HCT116 (cell line): ENCODE results near the gene ARRDC3. TPM values are rescaled to one million over a fixed set of nuclear protein-coding genes. Genes with fewer than 3 reads are reported as not detected.

Experiments
- ATAC-seq: fragments of 200-7000 bp; cut with Tn5 transposase; 2 replicates; pipeline ENCODE4 v1.9.1; 2020; ENCODE audit warnings: mild to moderate bottlenecking, moderate library complexity
- BruUV-seq: library from RNA; stranded (reverse); fragments of 400-500 nt; replicated peaks from 2 replicates; lab custom pipeline; 2021; lab: Mats Ljungman, UMichigan
- CTCF ChIA-PET: fragments of 300-600 bp; sonication (Branson Sonifier 250); formaldehyde crosslinking; loops from one replicate; lab custom pipeline; 2021; ENCODE audit warnings: antibody characterized with exemption; lab: Charles Lee
- POLR2A ChIA-PET: fragments of 300-600, 350-600 bp; sonication (Branson Sonifier 250); formaldehyde crosslinking; loops from one replicate; lab custom pipeline; 2021; ENCODE audit warnings: antibody characterized with exemption; lab: Charles Lee
- RAD21 ChIA-PET, 2 experiments: fragments of 300-600 bp; sonication (Branson Sonifier 250); formaldehyde crosslinking; loops; one replicate each; lab custom pipeline; 2023; ENCODE audit warnings: low total read pairs in 2 of 2; ENCODE audit not compliant: uncharacterized antibody in 2 of 2, unreplicated experiment in 2 of 2, low non-redundant PET in 1 of 2; lab: Charles Lee
- DNase-seq: peaks from one replicate; pipeline ENCODE4 v3.0.0-alpha.2; 2010; ENCODE audit warnings: low read depth, low spot score
- H2AFZ ChIP-seq: fragments of 200-600 bp; shearing (Covaris generic), sonication (generic); 2 replicates; pipeline ENCODE4 v1.6.1; 2017; ENCODE audit warnings: low read depth, mixed run types, mixed read lengths, antibody characterized with exemption, low read length; ENCODE audit not compliant: poor library complexity, severe bottlenecking
- H3K27ac ChIP-seq: 2 replicates; pipeline ENCODE4 v1.5.1; 2012; ENCODE audit warnings: low read depth, low read length
- H3K27me3 ChIP-seq: fragments of 200-600 bp; sonication (generic); 2 replicates; pipeline ENCODE4 v1.6.1; 2016; ENCODE audit warnings: mixed run types, low read length, mixed read lengths; ENCODE audit not compliant: insufficient read depth
- H3K36me3 ChIP-seq, 2 experiments: fragments of 200-500 bp in 1 of 2; fragments of 200-600 bp in 1 of 2; sonication (Bioruptor generic) in 1 of 2; sonication (generic) in 1 of 2; 2 replicates each; pipeline versions ENCODE4 v1.5.1 to v1.6.1; 2014 to 2016; ENCODE audit warnings: low read length in 2 of 2, inconsistent platforms in 1 of 2, mixed read lengths in 1 of 2, mixed run types in 1 of 2; ENCODE audit not compliant: insufficient read depth in 2 of 2, control insufficient read depth in 1 of 2
- H3K4me1 ChIP-seq, 2 experiments: fragments of 200-600 bp in 1 of 2; sonication (generic) in 1 of 2; 2 replicates each; pipeline versions ENCODE4 v1.5.1 to v1.6.1; 2012 to 2017; ENCODE audit warnings: low read length in 2 of 2, inconsistent platforms in 1 of 2, mild to moderate bottlenecking in 1 of 2, mixed read lengths in 1 of 2, mixed run types in 1 of 2, moderate library complexity in 1 of 2; ENCODE audit not compliant: insufficient read depth in 2 of 2, control insufficient read depth in 1 of 2
- H3K4me2 ChIP-seq: fragments of 200-600 bp; sonication (generic); 2 replicates; pipeline ENCODE4 v1.6.1; 2017; ENCODE audit warnings: mixed run types, low read length, mixed read lengths
- H3K4me3 ChIP-seq, 2 experiments: fragments of 200-600 bp in 1 of 2; sonication (generic) in 1 of 2; replicated peaks in 1 of 2; 2 replicates each; pipeline ENCODE4 v1.5.1; 2011 to 2016; ENCODE audit warnings: low read length in 2 of 2, control low read depth in 1 of 2, low read depth in 1 of 2, mild to moderate bottlenecking in 1 of 2, mixed read lengths in 1 of 2, mixed run types in 1 of 2
- H3K79me2 ChIP-seq: fragments of 200-600 bp; sonication (generic); 2 replicates; pipeline ENCODE4 v1.6.1; 2017; ENCODE audit warnings: mild to moderate bottlenecking, mixed run types, low read length, moderate library complexity, mixed read lengths; ENCODE audit not compliant: insufficient read depth
- H3K9ac ChIP-seq: fragments of 200-600 bp; sonication (generic); 2 replicates; pipeline ENCODE4 v1.6.1; 2016; ENCODE audit warnings: low read length, mixed read lengths
- H3K9me2 ChIP-seq: fragments of 200-600 bp; sonication (generic), shearing (Covaris generic); 2 replicates; pipeline ENCODE4 v1.6.1; 2017; ENCODE audit warnings: mixed run types, mild to moderate bottlenecking, moderate library complexity; ENCODE audit not compliant: insufficient read depth
- H3K9me3 ChIP-seq, 2 experiments: fragments of 200-500 bp in 1 of 2; fragments of 200-600 bp in 1 of 2; sonication (Bioruptor generic) in 1 of 2; sonication (generic) in 1 of 2; 2 replicates each; pipeline ENCODE4 v1.6.1; 2014 to 2017; ENCODE audit warnings: low read length in 2 of 2, mixed read lengths in 2 of 2, inconsistent platforms in 1 of 2, low read depth in 1 of 2, mild to moderate bottlenecking in 1 of 2, mixed run types in 1 of 2, moderate library complexity in 1 of 2; ENCODE audit not compliant: control insufficient read depth in 1 of 2, insufficient read depth in 1 of 2
- H4K20me1 ChIP-seq: fragments of 200-600 bp; sonication (generic), shearing (Covaris generic); 2 replicates; pipeline ENCODE4 v1.6.1; 2017; ENCODE audit warnings: mixed run types, mild to moderate bottlenecking, moderate library complexity; ENCODE audit not compliant: insufficient read depth
- ATF3 ChIP-seq: IDR thresholded peaks from 2 replicates; pipeline ENCODE4 v1.6.1; 2012
- CBX3 ChIP-seq: IDR thresholded peaks from 2 replicates; pipeline ENCODE4 v1.6.1; 2012; ENCODE audit warnings: low read depth
- CEBPB ChIP-seq: IDR thresholded peaks from 2 replicates; pipeline ENCODE4 v1.6.1; 2012; ENCODE audit warnings: low read depth
- CTCF ChIP-seq, 3 experiments: fragments of 200-600 bp in 1 of 3; sonication (generic) in 1 of 3; IDR thresholded peaks in 2 of 3; conservative IDR thresholded peaks in 1 of 3; 2 replicates each; pipeline ENCODE4 v1.5.1; 2012 to 2017; ENCODE audit warnings: low read depth in 2 of 3, low read length in 2 of 3, antibody characterized with exemption in 1 of 3, borderline replicate concordance in 1 of 3, control low read depth in 1 of 3, mild to moderate bottlenecking in 1 of 3, mixed read lengths in 1 of 3, mixed run types in 1 of 3, moderate library complexity in 1 of 3; ENCODE audit not compliant: insufficient read depth in 1 of 3
- EGR1 ChIP-seq: IDR thresholded peaks from 2 replicates; pipeline ENCODE4 v1.6.1; 2012; ENCODE audit warnings: low read depth
- EZH2 ChIP-seq: fragments of 200-600 bp; sonication (generic); IDR thresholded peaks from 2 replicates; pipeline ENCODE4 v1.6.1; 2017; ENCODE audit warnings: antibody characterized with exemption, mixed run types
- FOSL1 ChIP-seq: IDR thresholded peaks from 2 replicates; pipeline ENCODE4 v1.6.1; 2012; ENCODE audit warnings: low read depth
- JUND ChIP-seq: IDR thresholded peaks from 2 replicates; pipeline ENCODE4 v1.6.1; 2012
- POLR2A ChIP-seq: IDR thresholded peaks from 2 replicates; pipeline ENCODE4 v1.7.0; 2011; ENCODE audit warnings: borderline replicate concordance; ENCODE audit not compliant: insufficient read depth, insufficient read length; ENCODE audit errors: extremely low read depth
- POLR2AphosphoS5 ChIP-seq: IDR thresholded peaks from 2 replicates; pipeline ENCODE4 v1.6.1; 2011; ENCODE audit warnings: mild to moderate bottlenecking, low read depth, low read length, moderate library complexity
- SIN3A ChIP-seq: IDR thresholded peaks from 2 replicates; pipeline ENCODE4 v1.6.1; 2012; ENCODE audit warnings: low read depth
- SP1 ChIP-seq: IDR thresholded peaks from 2 replicates; pipeline ENCODE4 v1.6.1; 2012; ENCODE audit warnings: low read depth
- TCF7L2 ChIP-seq: IDR thresholded peaks from 2 replicates; pipeline ENCODE4 v1.7.0; 2011; ENCODE audit warnings: borderline replicate concordance, inconsistent platforms; ENCODE audit not compliant: insufficient read depth, insufficient read length; ENCODE audit errors: extremely low read depth
- YY1 ChIP-seq: IDR thresholded peaks from 2 replicates; pipeline ENCODE4 v1.6.1; 2011; ENCODE audit warnings: low read length, low read depth, moderate library complexity, mild to moderate bottlenecking; ENCODE audit not compliant: insufficient replicate concordance; ENCODE audit errors: extremely low read depth
- ZFX ChIP-seq: fragments of 450-650 bp; IDR thresholded peaks from 2 replicates; pipeline ENCODE4 v1.6.1; 2017
- intact Hi-C: fragments of 100-400 bp; cut with micrococcal nuclease; formaldehyde crosslinking; loops from 2 replicates; pipeline ENCODE4 v1.10.0; 2022
- total RNA-seq: library from RNA; stranded (reverse); gene quantifications from one replicate; pipeline ENCODE4 v1.2.1, GENCODE V29; 2021; ENCODE audit not compliant: unreplicated experiment
- TF ChIP-seq, protein P1 (sequence below): IDR thresholded peaks from 2 replicates; pipeline ENCODE4 v1.6.1; 2012
- TF ChIP-seq, protein P2 (sequence below): IDR thresholded peaks from 2 replicates; pipeline ENCODE4 v1.6.1; 2012; ENCODE audit warnings: low read depth

Gene ARRDC3
- total RNA-seq, 1 experiment from 2014 or later = 41.5 TPM

DNA sequence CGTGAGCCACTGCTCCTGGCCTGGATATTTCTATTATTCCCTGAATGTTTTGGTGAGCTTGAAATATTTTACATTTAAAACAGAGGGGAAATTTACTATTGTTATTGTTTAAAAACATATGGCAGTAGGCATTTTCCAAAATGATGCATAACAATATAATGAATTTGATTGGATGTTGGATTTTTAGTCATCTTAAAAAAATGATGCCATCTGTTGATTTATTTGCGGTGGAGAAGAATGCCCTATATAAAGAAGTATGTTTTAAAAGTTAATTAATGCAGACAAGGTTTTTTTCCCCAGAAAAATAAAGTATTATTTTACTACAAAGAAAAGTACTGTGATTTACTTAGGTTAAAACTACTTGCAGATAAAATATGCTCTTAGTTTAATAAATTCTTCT is 33.4 kb upstream of the ARRDC3 start:
- Histone ChIP-seq H3K27me3 (no peaks in the 10 kb centered on the region), H3K9ac (no peak overlapping the region), H4K20me1 (no peaks in the 10 kb centered on the region), H3K4me3 (no peak overlapping the region), H3K27ac (no peak overlapping the region), H2AFZ (no peak overlapping the region), H3K4me1 (no peaks in the 10 kb centered on the region; a peak in 1 of 4 replicates), H3K4me2 (no peak overlapping the region), H3K9me3 (no peaks in the 10 kb centered on the region), H3K9me2 (no peaks in the 10 kb centered on the region), H3K36me3 (no peaks in the 10 kb centered on the region), H3K79me2 (no peaks in the 10 kb centered on the region)
- ChIA-PET POLR2A (no interaction called here), CTCF (interaction anchor here (8.0 kb wide), 1 partner anchor 32 kb away, joined by 67 read pairs; the partner anchor contains the start of gene ARRDC3), RAD21 (no interaction called here)
- no peak for TF ChIP-seq ZFX
- no peak for TF ChIP-seq FOSL1
- no peak for TF ChIP-seq JUND
- no peak for TF ChIP-seq POLR2A
- no peak for TF ChIP-seq EZH2
- TF ChIP-seq POLR2AphosphoS5 = no peak
- TF ChIP-seq YY1 = no peak
- TF ChIP-seq, protein P1, sequence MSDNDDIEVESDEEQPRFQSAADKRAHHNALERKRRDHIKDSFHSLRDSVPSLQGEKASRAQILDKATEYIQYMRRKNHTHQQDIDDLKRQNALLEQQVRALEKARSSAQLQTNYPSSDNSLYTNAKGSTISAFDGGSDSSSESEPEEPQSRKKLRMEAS = no peak
- TF ChIP-seq ATF3 = no peak
- no peak for TF ChIP-seq TCF7L2
- no peak for TF ChIP-seq SP1
- TF ChIP-seq CEBPB = no peak
- ATAC-seq = no peak
- no TSS peak for BruUV-seq
- intact Hi-C loops = loop anchor here (5.0 kb wide), 1 partner anchor 614 kb away; no protein-coding TSS in a partner anchor
- DNase-seq = no peak

DNA sequence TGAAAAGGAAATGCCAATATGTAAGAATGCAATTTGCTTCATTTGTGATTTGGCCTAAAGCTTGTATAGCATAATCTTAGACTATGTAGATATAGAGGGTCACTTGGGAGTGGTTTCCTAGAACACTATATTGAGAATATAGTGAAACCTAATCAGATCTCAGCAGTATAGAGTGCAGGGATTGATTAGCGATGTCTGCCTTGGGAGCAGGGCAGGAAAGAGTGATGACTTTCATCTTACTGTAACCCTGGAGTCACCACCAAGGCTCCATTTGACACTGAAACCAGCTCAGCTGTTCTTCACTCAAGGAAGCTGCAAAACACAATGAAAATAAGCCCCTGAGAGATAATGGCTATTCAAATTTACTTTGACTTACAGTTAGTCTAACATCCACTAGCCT is 26.2 kb upstream of the ARRDC3 start:
- H2AFZ ChIP-seq = no peak overlapping the region
- ChIA-PET CTCF (no interaction called here), RAD21 (no interaction called here), POLR2A (no interaction called here)
- no peaks in the 10 kb centered on the region for H3K9me3 ChIP-seq
- no peaks in the 10 kb centered on the region for H3K9me2 ChIP-seq
- no peaks in the 10 kb centered on the region for H3K36me3 ChIP-seq
- no peak overlapping the region for H3K27ac ChIP-seq
- H4K20me1 ChIP-seq = no peaks in the 10 kb centered on the region
- ATAC-seq = no peak
- H3K27me3 ChIP-seq = no peaks in the 10 kb centered on the region
- no peak overlapping the region for H3K4me2 ChIP-seq
- no TSS peak for BruUV-seq
- no peak for DNase-seq
- H3K4me3 ChIP-seq = no peak overlapping the region
- H3K9ac ChIP-seq = no peak overlapping the region
- H3K4me1 ChIP-seq = no peaks in the 10 kb centered on the region
- intact Hi-C loops = no loop called here
- H3K79me2 ChIP-seq = no peaks in the 10 kb centered on the region
- TF ChIP-seq ZFX = no peak
- no peak for TF ChIP-seq CBX3
- TF ChIP-seq, protein P2, sequence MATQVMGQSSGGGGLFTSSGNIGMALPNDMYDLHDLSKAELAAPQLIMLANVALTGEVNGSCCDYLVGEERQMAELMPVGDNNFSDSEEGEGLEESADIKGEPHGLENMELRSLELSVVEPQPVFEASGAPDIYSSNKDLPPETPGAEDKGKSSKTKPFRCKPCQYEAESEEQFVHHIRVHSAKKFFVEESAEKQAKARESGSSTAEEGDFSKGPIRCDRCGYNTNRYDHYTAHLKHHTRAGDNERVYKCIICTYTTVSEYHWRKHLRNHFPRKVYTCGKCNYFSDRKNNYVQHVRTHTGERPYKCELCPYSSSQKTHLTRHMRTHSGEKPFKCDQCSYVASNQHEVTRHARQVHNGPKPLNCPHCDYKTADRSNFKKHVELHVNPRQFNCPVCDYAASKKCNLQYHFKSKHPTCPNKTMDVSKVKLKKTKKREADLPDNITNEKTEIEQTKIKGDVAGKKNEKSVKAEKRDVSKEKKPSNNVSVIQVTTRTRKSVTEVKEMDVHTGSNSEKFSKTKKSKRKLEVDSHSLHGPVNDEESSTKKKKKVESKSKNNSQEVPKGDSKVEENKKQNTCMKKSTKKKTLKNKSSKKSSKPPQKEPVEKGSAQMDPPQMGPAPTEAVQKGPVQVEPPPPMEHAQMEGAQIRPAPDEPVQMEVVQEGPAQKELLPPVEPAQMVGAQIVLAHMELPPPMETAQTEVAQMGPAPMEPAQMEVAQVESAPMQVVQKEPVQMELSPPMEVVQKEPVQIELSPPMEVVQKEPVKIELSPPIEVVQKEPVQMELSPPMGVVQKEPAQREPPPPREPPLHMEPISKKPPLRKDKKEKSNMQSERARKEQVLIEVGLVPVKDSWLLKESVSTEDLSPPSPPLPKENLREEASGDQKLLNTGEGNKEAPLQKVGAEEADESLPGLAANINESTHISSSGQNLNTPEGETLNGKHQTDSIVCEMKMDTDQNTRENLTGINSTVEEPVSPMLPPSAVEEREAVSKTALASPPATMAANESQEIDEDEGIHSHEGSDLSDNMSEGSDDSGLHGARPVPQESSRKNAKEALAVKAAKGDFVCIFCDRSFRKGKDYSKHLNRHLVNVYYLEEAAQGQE = no peak
- TF ChIP-seq EZH2 = no peak
- TF ChIP-seq FOSL1 = no peak
- no peak for TF ChIP-seq YY1
- no peak for TF ChIP-seq CTCF (IDR thresholded peaks at IDR 0.05 in 2 of 3, conservative IDR thresholded peaks at IDR 0.05 in 1 of 3; ENCODE audit: borderline replicate concordance in 1 of 3, insufficient read depth in 1 of 3, low read depth in 2 of 3, low read length in 2 of 3)
- TF ChIP-seq EGR1 = no peak
- TF ChIP-seq SP1 = no peak
- TF ChIP-seq SIN3A = no peak
